ENCODE measurements around the gene KCNQ1.

The KCNQ1 gene

GRCh38 chr11:2734181-2735052 is 289.6 kb downstream of the KCNQ1 start:
- H3K9me3 Mint-ChIP-seq: no peaks in the 10 kb centered on the region
- no peak overlapping the region for H3K27ac Mint-ChIP-seq
- no peaks in the 10 kb centered on the region for H3K27me3 Mint-ChIP-seq
- H3K4me3 Mint-ChIP-seq: no peak overlapping the region
- no peaks in the 10 kb centered on the region for H3K4me1 Mint-ChIP-seq (ENCODE audit: low read depth)
- no peaks in the 10 kb centered on the region for H3K36me3 Mint-ChIP-seq (ENCODE audit: low read depth)

GRCh38 chr11:2735053-2735589 is 290.3 kb downstream of the KCNQ1 start:
- H3K4me3 Mint-ChIP-seq: no peak overlapping the region
- no peaks in the 10 kb centered on the region for H3K27me3 Mint-ChIP-seq
- no peaks in the 10 kb centered on the region for H3K9me3 Mint-ChIP-seq
- H3K36me3 Mint-ChIP-seq (ENCODE audit: low read depth): no peaks in the 10 kb centered on the region
- no peaks in the 10 kb centered on the region for H3K4me1 Mint-ChIP-seq (ENCODE audit: low read depth)
- H3K27ac Mint-ChIP-seq: no peak overlapping the region

DNA sequence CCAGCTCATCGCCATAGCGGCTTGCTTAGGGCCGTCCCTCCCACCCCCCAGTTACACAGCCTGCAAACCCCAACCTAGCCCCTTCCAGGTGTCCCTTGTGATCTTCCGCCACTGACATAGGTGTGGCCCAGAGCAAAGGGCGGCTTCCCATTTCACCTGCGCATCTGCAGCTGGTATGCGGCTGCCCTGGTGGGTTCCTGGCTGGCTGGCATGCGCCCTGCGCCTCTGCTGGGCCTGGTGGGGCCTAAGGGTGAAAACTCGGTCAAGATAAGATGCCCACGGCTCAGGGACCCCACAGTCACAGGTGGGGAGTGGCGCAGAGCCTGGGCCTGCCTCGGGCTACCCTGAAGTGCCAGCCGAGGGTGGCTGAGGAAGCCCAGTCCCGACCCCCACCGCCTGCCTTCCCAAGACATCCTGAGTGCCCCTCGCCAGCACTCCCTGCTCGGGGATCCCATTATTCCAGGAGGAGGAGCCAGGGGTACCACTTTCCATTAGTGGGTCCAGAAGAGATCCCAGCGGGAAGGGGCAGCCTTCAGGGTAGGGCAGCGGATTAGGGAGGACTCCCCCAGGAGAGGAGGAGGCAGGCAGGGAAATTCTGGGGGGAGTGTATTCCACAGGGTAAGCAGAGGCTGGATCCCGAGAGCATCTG is 291.9 kb downstream of the KCNQ1 start:
- H3K4me3 Mint-ChIP-seq: no peak overlapping the region
- H3K4me1 Mint-ChIP-seq (ENCODE audit: low read depth): no peaks in the 10 kb centered on the region
- H3K36me3 Mint-ChIP-seq (ENCODE audit: low read depth): no peaks in the 10 kb centered on the region
- no peaks in the 10 kb centered on the region for H3K9me3 Mint-ChIP-seq
- no peak overlapping the region for H3K27ac Mint-ChIP-seq
- no peaks in the 10 kb centered on the region for H3K27me3 Mint-ChIP-seq

DNA sequence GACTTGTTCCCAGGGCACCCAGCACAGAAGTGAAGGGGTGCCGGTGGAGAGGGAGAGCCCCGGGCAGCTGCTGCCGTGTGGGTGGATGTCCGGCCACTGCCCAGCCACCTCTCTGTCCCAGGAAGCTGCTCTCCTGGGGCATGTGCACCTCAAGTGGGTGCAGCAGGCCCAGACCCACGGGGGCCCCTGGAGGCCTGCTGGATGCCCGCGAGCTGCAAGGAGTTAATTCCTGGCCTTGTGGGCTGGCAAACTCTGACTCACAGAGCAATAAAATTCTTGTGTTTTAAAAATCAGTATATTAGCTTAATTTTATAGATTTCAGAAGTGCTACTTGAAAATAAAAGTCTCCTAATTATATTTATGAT is 292.4 kb downstream of the KCNQ1 start:
- Mint-ChIP-seq H3K27me3 (no peaks in the 10 kb centered on the region), H3K27ac (no peak overlapping the region), H3K36me3 (ENCODE audit: low read depth) (no peaks in the 10 kb centered on the region), H3K9me3 (no peaks in the 10 kb centered on the region), H3K4me1 (ENCODE audit: low read depth) (no peaks in the 10 kb centered on the region), H3K4me3 (no peak overlapping the region)

- Mint-ChIP-seq H3K27me3 (no peaks in the 10 kb centered on the region), H3K9me3 (no peaks in the 10 kb centered on the region), H3K4me1 (ENCODE audit: low read depth) (no peaks in the 10 kb centered on the region), H3K36me3 (ENCODE audit: low read depth) (no peaks in the 10 kb centered on the region), H3K27ac (no peak overlapping the region), H3K4me3 (no peak overlapping the region)
These were observed 293.1 kb downstream of the KCNQ1 start for GRCh38 chr11:2737866-2738265.

DNA sequence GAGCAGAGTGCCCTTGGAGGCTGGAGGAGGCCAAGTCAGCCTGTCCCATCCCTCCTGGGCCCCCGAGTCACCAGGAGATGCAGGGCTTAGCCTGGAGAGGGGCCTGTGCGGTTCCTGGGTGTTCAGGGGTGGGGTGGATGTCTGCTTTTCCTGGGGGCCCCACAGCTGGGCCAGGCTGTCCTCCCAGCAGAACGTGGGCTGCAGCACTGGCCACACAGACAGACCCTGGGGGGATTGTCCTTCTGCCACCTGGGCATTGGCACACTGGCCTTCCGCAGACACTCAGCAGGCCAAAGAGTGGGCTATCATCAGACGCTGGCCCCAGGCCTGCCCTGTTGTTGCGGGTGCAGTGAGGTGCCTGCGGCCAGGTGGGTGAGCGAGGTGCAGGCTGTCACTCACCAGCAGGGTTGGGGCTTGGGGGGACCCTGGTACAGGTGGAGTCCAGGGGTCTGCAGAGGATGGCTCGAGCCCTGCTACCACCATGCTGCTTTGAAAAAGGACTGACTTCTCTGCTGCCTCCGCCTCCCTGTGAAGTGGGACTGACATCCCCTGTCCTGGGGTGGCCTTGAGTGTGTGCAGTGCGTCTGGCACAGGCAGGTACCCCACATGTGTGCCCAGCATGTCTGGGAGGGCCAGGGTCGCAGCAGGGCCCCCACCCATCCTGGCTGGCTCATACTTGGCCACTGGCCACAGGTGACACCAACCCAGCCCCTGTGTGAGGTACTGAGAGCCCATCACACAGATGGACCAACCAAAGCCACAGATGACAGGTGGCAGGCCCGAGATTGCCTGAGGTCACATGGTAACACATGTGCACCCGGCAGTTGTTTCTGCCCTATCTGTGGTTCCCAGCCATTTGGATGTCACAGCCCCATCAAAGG is 294.0 kb downstream of the KCNQ1 start:
- Mint-ChIP-seq H3K9me3 (no peaks in the 10 kb centered on the region), H3K4me1 (ENCODE audit: low read depth) (no peaks in the 10 kb centered on the region), H3K27me3 (no peaks in the 10 kb centered on the region), H3K27ac (no peak overlapping the region), H3K36me3 (ENCODE audit: low read depth) (no peaks in the 10 kb centered on the region), H3K4me3 (no peak overlapping the region)

GRCh38 chr11:2739531-2740274 is 294.9 kb downstream of the KCNQ1 start:
- H3K4me1 Mint-ChIP-seq (ENCODE audit: low read depth): no peaks in the 10 kb centered on the region
- H3K27me3 Mint-ChIP-seq: no peaks in the 10 kb centered on the region
- no peak overlapping the region for H3K27ac Mint-ChIP-seq
- H3K36me3 Mint-ChIP-seq (ENCODE audit: low read depth): no peaks in the 10 kb centered on the region
- no peaks in the 10 kb centered on the region for H3K9me3 Mint-ChIP-seq
- no peak overlapping the region for H3K4me3 Mint-ChIP-seq

GRCh38 chr11:2740275-2740940 is 295.6 kb downstream of the KCNQ1 start:
- no peak overlapping the region for H3K4me3 Mint-ChIP-seq
- no peaks in the 10 kb centered on the region for H3K36me3 Mint-ChIP-seq (ENCODE audit: low read depth)
- no peaks in the 10 kb centered on the region for H3K4me1 Mint-ChIP-seq (ENCODE audit: low read depth)
- H3K27ac Mint-ChIP-seq: no peak overlapping the region
- H3K9me3 Mint-ChIP-seq: no peaks in the 10 kb centered on the region
- no peaks in the 10 kb centered on the region for H3K27me3 Mint-ChIP-seq

DNA sequence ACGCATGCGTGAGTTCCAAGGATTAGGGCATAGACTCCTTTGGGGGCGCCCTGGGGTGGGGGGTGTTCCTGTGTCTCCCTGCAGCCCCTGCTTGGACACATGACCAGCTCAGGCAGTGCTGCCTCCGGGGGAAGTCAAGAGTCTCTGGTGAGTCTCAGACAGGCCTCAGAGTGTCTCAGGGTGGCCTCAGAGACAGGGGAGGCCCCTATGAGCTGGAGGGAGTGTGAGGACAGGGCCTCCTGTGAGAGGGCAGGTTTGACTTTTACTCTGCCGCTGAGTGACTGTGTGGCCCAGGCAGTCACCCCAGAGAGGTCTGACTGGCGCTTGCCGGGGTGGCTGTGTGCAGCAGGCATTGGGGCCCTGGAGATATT is 296.2 kb downstream of the KCNQ1 start:
- Mint-ChIP-seq H3K4me3 (no peak overlapping the region), H3K36me3 (ENCODE audit: low read depth) (no peaks in the 10 kb centered on the region), H3K27me3 (no peaks in the 10 kb centered on the region), H3K9me3 (no peaks in the 10 kb centered on the region), H3K27ac (no peak overlapping the region), H3K4me1 (ENCODE audit: low read depth) (no peaks in the 10 kb centered on the region)

DNA sequence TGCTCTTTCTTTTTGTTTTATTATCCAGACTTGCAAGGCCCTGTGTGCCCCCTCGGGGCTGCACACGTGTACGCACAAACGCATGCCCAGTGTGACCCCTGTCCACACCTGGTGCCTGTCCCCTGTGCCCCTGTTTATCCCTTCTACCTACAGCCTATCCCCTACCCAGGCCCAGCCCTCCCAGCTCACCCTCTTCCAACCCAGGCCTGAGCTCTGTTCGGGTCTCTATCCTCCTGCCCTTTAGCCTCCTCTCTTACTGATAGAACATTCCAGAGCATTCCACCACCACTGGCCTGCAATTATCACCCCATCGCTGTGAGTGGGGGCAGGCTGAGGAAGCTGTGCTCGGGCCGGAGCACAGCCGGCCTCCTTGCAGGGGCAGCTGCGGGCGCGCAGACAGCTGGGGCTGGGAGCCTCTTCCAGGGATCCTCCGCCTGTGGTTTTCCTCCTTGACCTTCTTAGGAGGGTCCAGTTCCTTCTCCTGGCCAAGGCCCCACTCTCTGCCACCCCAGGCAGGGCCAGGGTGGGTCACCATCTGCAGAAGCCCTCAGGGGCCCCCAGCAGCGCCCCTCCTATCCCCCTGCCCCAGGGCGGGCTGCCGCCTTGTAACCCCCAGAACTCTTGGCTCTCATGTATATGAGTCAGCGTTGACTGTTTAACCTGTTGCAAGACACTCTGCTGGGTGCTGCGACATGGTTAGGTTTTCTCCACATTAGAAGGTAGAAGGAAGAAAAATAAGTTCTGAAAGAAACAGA is 296.7 kb downstream of the KCNQ1 start:
- Mint-ChIP-seq H3K36me3 (ENCODE audit: low read depth) (no peaks in the 10 kb centered on the region), H3K4me3 (no peak overlapping the region), H3K4me1 (ENCODE audit: low read depth) (no peaks in the 10 kb centered on the region), H3K9me3 (no peaks in the 10 kb centered on the region), H3K27me3 (no peaks in the 10 kb centered on the region), H3K27ac (no peak overlapping the region)

- H3K9me3 Mint-ChIP-seq: no peaks in the 10 kb centered on the region
- no peak overlapping the region for H3K27ac Mint-ChIP-seq
- no peaks in the 10 kb centered on the region for H3K27me3 Mint-ChIP-seq
- H3K4me3 Mint-ChIP-seq: no peak overlapping the region
- no peaks in the 10 kb centered on the region for H3K36me3 Mint-ChIP-seq (ENCODE audit: low read depth)
- no peaks in the 10 kb centered on the region for H3K4me1 Mint-ChIP-seq (ENCODE audit: low read depth)
These were observed 297.4 kb downstream of the KCNQ1 start for GRCh38 chr11:2742201-2742600.

DNA sequence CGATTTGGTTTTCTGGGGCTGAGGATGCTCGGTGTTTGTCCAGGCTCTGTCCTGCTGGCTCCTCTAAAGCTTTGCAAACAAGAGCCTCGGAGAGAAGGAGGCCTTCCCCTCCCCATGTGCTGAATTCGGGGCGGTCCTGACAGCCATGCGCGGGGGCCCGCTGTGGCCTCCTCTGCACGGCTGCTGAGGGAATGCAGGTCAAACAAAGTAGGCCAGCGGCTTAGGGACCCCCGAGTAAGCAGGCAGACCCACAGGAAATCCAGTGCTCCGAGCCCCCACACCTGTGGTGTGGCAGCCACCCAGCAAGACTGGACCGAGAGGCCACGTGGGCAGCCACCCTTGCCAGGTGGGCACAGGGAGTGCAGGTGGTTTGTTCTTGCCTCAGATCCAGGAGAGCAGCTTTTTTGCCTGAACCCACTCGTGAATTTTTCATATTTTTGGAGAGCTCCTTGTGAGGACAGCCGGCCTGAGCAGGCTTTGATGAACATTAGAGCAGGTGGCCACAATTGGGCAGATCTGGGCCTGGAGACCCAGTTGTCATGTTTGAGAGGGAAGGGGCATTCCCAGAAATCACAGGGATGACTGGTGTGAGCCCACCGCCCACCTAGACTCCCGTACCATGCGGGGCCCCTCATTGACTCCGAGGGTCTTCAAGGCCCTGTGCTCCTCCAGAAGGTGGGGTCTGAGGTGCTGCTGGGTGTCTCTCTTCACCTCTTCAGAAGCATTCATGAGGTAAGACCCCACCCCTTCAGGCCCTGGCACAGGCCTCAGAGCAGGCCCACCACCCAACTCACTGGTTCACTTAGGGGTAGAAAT is 298.0 kb downstream of the KCNQ1 start:
- Mint-ChIP-seq H3K9me3 (no peaks in the 10 kb centered on the region), H3K27me3 (no peaks in the 10 kb centered on the region), H3K27ac (no peak overlapping the region), H3K36me3 (ENCODE audit: low read depth) (no peaks in the 10 kb centered on the region), H3K4me1 (ENCODE audit: low read depth) (no peaks in the 10 kb centered on the region), H3K4me3 (no peak overlapping the region)

Measured in stimulated activated naive CD8-positive, alpha-beta T cell treated with anti-CD3 and anti-CD28 coated beads, Interleukin-15, Interleukin-2, amounts not matched to agents 100 ng/mL and 50 ng/mL, for 24 hours (primary cell).